NOMO-1 treated with dmso at 0.1 percent for 144 hours (cell line): ENCODE measurements around the gene MYO3B.

Source experiments
- DNase-seq: peaks from one replicate; lab custom pipeline; 2025; ENCODE audit not compliant: unreplicated experiment; lab: John Stamatoyannopoulos, UW

Gene MYO3B

DNA sequence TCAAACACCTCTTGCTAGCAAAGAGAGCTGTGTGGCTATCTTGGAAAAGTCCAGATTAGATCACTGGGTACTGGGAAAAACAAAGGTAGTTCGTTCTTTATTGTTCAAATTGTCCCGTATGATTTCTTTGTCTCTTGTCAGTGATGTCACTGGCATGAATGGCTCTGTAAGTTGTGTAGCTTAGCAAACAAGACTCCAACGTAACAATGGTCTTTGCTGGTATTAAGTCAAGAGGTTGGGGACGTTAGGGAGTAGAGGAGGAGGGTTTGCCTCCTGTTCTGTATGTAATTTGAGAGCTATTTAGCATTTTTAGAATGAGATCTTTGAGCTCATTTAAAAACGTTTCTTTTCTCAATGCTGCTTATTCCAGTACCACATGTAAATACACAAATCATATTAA is 320.7 kb downstream of the MYO3B start:
- DNase-seq: no peak

DNA sequence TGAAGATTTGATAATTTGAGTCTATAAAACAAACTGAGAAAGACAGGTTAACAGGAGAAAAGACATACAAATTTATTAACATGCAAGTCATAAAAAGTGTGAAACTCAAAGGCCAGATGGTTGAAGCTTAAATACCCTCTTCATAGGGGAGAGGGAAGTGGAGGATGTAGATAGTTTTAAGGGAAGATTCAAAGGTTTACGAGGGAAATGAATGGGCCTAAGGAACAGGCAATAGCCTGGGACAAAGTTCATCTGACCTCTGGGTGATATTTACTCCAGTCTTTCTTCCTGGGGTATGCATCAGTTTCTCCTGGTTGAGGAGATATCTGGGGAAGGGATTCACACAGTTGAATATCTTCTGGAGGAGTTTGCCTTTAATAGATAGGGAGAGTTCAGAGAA is 322.2 kb downstream of the MYO3B start:
- DNase-seq: no peak

DNA sequence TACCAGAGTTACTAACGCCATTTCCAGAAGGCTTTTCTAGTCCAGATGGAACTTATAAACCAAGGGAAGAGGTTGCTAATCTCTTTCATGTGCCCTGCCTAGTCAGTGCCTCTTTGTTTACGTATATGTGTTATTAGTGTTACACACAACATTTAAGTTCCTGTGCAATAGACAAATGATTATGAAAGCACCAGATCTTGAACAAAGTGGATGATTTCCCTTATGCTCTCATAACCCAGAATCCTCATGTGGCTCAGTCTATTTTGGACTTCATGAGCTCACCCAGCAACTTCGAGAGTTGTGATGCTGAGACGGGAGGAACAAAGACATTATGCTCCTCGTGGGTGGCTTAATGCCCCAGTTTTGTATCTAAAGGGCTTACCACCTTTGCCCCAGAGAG is 322.8 kb downstream of the MYO3B start:
- no peak for DNase-seq

DNA sequence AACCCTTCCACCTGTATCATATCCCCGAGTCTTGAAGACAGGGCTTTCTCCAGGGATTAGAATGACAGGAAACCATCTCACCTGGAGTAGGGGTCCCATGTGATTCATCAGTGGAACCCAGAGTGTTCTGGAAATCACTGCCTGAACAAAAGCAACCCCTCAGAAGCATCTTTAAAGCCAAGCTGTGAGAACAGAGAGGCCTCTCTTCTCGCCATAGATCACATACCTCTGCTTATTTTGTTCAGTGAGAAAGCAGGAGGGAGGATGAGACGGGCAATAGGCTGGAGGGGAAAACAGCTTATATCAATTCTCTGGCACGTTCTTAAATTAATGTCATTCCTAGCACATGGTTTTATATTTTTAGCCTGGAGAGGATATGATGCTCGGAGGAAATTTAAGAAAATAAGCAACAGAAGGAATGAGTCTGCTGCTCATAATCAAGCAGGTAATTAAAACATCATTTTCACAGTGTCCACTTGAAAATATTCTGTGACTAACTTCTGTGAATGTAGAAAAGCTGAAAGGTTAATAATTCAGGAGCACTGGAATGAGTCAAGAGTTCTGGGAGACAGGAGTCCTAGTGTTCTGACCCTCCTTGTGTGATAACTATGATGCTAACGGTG is 323.6 kb downstream of the MYO3B start:
- DNase-seq: no peak

DNA sequence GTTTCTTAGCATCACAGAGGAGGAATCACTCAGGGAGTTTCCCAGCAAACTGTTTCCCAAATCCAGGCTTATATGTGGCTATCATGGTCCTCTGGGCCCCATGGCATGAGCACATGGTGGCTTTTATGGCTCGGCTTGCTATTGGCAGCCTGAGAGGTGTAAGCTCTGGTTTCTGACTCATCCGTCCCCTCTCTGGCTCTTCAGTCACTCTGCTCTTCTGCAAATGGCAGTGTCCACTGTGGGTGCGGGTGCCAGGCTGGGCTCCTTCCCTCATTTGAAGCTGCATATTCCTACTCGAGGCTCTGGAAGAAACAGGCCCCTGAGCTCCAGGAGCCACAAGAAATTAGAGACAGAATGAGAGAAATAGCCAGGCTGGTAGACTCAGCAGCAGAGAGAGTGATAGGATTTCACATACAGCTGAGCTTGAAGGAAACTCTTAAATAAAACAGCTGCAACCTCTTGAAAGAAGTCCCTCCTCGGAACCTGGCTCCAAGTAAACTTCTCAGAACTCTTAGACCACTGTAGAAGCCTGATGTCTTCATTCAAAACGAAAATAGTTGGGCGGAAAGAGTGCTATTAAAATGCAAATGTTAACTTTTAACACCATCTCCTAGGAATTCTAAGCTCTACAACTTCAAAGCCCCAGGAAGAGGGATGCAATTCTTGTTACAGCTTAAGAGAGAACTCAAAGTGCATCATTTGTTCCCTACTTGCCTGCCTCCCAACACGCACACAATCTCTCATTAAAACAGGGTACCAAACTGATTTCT is 324.6 kb downstream of the MYO3B start:
- DNase-seq: no peak

DNA sequence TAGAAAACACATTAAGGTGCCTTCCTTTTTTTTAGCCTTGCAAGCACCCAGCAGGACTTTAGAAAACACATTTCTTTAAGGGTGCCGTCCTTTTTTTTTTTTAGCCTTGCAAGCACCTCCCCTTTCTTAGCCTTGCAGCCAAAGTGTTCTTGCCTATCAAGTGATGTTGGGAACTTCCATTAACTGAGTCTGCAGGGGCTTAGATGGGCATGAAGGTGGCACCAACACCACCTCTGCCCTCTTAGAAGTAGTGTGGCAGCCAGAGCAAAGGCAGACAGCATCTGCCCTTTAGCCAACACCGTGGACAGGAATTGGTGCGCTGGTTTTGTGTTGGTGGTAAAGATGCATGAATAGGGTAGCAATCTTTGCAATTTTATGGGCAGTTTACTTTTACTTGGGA is 325.6 kb downstream of the MYO3B start:
- no peak for DNase-seq

DNA sequence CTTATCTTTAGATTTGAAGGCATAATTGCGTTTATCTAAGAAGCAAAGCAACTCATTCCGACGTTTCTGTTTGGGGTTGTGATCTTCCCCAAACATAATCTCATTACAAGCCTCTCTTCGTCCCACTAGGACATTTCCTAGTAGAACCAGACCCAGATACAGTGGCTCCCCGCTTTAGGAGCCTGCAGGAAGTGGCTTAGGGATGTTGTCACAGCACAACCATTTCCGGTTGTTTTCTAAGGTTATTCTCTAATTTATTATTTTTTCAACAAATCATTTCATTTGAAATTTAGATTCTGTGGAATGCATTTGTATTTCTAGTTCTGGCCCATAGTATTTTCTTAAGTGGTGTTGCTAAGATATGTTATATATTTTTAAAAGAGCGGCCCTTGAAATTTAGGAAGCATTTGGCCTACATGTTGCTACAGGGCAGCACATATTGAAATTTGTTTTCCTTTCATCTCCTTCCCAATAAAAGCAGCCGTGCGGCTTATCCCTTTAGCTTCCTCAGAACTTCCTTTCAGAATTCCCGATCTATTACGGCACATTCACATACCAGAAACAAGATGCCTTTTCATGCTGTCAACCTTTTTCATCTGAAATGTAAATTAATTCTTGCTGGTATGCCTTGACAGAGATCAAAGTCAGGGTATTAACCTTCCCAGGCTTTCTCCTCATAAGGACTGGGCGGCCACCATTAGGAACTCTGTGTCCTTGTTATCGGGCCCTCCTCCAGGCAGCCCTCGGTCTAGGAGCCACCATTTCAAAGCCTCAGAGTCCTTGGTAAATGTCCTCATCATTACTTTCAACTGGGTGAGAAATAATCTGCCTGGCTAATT is 326.2 kb downstream of the MYO3B start:
- no peak for DNase-seq

DNA sequence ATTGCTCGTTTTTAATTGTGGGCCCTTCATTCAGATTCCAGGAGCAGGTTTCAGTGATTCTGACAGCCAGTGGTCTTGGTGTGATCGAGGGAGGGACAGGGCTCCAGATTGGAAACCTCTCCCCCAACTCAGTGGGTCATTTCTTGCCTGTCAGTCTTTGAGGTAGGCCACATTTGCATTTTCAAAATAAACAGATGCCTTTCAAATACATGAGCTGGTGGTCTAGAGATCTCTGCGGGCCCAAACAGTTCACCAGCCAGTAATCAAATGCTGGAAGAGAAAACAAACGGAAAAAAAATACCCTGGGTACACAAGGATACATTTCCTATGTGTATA is 326.8 kb downstream of the MYO3B start:
- DNase-seq: no peak

DNA sequence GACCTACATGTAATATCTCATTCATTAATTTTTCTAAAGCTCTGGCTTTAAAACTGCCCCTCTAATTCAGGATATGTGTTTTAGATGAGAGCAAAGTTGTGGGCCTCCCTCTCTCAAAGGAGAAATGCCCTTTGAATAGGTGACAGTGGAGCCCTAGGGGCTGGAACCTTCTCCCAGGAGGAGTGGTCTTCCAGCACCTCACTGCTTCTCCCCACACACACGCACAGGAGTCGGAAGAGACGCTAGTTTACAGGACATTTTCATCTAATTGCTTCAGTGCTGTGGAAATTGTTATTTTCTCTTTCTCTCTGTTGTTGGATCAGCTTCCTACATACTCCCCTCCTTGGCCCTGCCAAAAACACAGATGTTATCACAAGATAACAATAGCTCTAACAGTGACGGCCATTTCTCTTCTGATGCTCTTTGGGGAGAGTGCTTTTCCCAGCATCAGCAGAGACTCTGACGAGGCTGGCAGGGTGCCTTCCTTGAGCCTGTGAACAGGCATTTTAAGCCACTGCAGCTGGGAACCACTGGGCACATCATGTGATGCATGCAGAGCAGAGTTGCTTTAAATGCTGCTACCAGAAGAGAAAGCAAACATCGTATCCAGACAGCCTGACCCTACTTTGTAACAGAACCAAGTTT is 327.8 kb downstream of the MYO3B start:
- DNase-seq: no peak

DNA sequence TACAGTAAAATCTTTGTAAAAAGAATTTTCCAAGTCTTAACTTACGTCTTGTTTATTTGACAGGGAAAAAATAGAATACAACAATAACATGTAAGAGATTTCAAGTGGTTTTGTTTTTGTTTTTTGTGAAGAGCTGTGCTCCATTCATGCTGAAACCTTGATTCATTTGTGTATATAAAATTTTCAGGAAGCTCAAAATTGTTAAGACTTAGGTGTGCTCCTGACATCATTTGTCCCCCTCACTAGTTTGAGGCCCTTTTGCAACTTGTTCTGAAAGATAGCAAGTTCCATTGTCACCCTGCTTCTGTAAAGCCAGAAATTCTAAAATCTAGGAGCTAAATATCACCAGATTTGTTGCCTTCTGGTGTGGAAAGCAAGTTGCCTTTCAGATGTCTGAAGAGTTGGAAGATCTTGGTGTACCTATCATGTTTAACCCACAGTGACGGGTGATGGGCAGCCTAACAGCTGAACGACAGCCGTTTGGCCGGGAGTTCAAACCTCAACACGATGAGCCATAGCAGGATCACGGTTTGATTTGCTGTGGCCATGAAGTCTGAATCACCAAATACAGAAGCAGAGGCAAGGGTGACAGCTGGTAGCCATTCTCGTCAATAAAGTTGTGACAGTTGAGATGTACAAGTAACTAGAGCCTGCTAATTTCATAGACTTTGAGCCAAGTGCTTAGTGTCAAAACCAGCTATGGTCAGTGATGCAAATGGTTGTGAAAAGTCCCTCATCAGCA is 331.7 kb downstream of the MYO3B start:
- DNase-seq: no peak

DNA sequence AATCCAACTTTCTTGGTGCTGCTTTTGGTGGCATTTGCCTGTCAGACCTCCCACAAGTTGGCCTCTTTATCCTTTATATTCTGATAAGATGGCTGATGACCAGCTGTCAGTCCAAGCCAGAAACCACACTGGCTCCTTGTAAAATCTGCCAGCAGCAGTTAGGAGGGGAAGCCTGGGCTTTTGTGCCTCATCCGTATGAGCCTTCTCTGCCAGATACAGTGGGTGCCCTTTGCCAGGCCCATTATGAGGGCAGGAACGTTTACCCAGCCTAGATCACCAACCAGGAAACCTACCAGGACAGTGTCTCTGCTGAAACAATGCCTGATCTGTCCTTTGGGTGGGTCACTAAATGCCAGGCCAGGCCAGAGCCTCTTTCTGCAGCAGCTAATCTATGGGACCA is 334.3 kb downstream of the MYO3B start:
- no peak for DNase-seq

DNA sequence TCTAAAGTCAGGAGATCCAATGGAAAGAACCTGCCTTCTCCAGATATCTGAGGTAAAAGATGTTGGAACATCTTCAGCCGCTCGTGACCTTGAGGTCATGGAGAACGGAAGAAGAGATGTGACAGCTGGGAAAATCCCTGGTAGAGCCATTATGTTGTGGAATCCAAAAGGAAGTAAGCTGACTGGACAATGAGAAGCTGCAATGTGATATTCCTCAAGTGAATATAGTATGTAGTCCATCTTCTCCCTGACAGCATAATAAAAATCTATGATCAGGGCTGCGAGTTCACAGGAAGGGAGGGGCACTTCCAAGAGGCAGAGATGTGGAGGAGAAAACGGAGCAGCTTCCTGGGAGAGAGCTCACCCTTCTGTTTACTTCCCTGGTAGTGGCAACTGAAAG is 336.2 kb downstream of the MYO3B start:
- DNase-seq: no peak

DNA sequence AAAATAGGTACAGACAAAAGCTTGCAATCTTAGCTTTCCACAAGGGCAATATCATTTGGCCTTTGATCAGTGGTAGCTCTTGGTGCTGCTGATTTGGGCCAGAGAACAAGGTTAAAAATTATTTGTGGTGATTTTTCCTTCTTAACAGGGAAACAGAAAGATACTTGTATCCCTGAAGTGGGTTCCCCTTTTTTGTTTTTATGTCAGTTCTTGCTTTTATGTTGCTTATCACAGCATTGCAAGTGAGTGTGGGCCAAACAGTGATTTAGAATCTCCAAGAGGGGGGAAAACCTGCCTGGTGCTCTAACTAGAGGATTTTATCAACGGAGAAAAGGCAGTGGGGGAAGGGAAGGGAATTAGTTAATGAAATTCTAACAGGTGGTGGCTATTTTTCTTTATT is 339.6 kb downstream of the MYO3B start:
- no peak for DNase-seq

DNA sequence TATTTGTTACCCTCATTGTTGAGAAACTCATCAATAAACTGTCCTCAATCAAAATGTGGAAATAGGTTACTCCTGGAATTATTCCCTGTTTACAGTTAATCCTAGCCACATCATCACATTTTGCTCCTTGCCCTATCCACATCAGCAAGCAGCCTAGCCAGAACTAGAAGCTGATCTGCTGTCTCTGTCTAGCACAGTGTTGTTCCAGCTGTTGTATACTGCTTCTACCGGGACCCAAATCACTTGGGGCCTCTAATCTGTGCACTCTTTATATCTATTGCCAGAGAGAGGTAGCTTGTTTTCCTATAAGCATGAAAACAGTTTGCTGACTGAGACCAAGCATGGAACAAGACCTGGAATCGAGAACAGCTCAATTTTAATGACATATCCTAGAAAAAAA is 341.0 kb downstream of the MYO3B start:
- no peak for DNase-seq

DNA sequence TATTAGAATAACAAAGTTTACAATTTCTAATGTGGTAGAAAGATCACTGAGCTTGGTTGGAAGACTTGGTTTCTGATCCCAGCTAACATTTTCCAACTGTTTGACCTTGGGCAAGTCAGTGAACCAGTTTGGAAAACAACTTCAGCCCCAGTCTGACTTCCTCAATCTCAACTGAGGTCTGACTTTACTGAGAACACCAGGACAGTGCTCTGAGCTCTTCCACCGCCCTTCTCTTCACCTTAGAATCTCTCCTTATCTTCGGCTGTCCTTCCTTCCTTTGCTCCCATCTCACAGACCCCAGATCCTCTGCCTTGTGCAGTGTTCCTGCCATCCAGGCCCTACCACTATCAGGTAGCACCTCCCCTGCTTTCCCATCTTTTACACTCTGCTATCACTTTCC is 343.4 kb downstream of the MYO3B start:
- no peak for DNase-seq

DNA sequence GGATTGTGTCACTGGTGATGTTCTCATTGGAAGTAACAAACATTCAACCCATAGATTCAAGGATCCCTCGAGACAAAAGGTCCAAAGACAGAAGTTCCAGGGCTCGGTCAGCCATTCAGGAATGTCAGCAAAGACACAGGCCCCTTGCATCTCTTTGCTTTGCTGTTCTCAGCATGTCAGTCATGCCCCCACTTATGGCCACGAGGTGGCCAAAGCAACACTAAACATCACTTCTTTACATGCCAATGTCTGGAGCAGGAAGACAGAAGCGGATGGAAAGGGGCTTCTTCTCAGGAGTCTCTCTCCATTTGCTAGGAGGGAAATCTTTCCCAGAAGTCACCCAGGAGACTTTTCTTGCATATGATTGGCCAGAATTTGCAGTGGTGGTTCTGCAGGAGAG is 345.6 kb downstream of the MYO3B start:
- DNase-seq: no peak

DNA sequence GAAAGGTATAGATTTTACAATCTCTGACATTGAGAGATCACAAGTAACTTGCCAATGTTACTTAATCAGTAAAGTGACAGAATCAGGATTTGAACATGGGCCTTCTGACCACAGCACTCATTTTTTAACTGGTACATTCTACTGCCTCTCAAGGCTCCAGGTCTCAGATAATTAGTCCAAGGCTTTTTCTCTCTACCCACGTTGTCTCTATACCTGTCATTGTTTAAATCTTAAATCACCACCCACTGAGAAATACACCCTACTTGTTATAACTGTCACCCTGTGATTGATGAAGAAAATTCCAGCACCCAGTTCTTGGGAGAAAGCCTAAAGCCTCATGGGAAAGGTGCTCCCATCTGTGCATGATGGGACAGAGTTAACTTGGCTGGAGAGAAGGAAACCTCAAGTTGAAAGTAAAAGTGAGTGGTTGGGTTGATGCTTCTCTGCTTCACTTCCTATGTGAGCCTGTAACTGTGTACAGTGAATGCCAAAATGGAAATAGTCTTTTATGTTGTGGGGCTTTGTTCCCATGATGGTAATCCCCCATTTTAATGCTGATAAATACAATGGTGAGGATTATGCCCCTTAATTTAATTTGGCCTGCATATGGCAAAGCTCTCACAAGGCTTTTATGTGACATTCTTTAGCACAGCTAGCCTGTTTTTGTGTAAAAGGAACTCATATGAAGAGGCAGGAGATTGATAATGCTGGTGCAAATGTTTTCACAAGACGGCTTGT is 347.1 kb downstream of the MYO3B start:
- DNase-seq: no peak

DNA sequence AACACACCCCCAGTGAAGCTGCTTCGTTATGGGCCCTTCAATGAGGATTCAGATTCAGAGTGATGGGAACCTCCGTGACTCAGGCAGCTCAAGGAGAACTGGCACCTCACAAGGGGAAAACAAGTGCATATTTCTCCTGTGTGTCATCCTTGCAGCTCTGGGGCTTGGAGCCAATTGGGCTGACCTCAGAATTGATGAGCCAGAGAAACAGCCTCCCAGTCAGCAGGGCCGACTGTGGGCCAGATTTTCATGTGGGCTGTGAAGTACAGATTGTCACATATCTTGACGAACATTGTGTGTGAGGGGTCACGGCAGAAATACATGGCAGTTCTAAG is 347.6 kb downstream of the MYO3B start:
- DNase-seq: no peak

DNA sequence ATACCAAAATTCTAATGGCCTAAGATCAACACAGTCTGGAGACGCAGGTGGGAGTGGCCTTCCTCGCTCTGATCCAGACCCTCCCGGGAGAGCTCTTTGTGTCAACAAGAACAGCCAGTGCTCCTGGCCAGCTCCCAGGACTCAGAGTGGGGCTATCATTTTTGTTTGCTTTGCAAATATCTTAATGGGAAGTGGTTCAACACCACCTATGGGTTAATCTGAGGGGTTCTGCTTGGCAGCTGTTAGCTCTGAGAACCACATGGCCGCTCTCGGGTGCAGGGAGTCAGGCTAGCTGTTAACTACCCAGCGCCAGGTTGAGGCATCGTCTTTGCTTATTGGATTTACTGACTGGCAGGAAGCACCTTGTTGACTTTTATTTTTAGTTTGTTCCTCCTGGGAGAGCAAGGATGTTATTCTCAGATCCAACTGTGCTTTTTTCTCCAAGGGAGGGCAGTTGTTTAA is 352.4 kb downstream of the MYO3B start:
- DNase-seq: no peak

DNA sequence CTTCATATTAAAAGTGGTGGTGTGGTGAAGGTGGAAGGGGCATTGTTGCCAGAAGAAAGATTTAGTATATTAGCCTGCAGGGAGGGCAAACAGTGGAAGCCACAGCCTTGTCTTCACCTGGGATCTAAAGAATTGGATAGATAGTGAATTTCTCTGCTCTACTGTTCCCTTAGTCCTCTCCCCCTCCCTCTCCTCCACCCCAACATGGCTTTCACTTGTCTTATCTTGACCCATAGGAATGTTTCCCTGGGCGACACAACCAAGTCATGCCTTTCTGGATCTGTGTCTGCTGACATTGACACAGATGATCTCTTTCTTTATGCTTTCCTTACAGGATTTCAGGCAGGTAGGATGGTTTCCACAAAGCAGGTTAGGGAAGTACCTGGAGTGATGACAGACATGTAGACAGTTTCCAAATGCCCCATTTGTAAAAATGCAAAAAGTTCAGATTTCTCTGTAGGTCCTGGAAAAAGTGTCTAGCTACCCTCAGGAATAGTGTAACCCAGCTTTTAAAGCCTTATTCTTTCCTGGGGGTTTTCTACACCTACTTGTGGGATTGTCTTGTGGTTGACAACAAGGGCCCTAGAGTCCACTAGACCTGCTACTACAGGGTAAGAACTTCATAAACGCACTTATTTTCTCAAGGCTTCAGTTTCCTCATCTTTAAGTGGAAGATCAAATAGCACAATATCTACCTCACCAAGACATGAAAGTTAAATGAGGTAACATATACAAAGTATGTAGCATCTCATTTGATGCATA is 353.0 kb downstream of the MYO3B start:
- no peak for DNase-seq
